Gastroesophageal sphincter (tissue), 3 donors: Measurements from ENCODE around the gene THAP12.

Experiments
- EP300 ChIP-seq: sonication (generic); formaldehyde crosslinking; IDR thresholded peaks from one replicate; pipeline ENCODE4 v1.6.1; 2017; ENCODE audit warnings: antibody characterized with exemption, mild to moderate bottlenecking
- POLR2A ChIP-seq, 2 donors: fragments of 450-650 bp; IDR thresholded peaks; one replicate each; pipeline ENCODE4 v1.6.1; 2017; ENCODE audit warnings: antibody characterized with exemption in 2 of 2, mild to moderate bottlenecking in 2 of 2, moderate library complexity in 1 of 2
- POLR2AphosphoS5 ChIP-seq: sonication (generic); formaldehyde crosslinking; IDR thresholded peaks from one replicate; pipeline ENCODE4 v1.6.1; 2017; ENCODE audit warnings: antibody characterized with exemption
- TF ChIP-seq, protein P1 (sequence below), 4 experiments: fragments of 200-600 bp in 2 of 4; fragments of 450-650 bp in 2 of 4; sonication (generic) in 1 of 4; IDR thresholded peaks; one replicate each; pipeline ENCODE4 v1.5.1; 2017 to 2019; ENCODE audit warnings: antibody characterized with exemption in 4 of 4, mild to moderate bottlenecking in 2 of 4, moderate library complexity in 2 of 4

DNA sequence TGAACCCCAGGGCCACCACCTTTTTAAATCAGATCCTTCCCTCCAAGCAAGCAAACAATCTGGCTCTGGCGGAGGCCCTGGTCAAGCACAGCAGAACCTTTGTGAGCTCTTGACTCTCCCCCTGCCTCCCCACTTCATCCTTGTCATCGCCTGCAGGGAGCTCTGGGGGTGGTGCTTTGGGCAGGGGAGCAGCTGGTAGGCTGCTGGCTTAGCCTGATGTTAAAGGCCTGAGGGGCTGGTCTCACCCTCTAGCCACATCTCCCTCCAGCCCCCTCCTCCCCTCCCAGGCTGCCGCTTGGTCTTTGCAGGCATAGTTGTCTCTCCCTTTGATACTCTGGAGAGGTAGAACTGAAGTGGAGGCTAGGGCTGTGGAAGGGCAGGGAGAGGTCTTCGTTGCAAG, 50.9 kb downstream of the THAP12 start:
- TF ChIP-seq, protein P1, sequence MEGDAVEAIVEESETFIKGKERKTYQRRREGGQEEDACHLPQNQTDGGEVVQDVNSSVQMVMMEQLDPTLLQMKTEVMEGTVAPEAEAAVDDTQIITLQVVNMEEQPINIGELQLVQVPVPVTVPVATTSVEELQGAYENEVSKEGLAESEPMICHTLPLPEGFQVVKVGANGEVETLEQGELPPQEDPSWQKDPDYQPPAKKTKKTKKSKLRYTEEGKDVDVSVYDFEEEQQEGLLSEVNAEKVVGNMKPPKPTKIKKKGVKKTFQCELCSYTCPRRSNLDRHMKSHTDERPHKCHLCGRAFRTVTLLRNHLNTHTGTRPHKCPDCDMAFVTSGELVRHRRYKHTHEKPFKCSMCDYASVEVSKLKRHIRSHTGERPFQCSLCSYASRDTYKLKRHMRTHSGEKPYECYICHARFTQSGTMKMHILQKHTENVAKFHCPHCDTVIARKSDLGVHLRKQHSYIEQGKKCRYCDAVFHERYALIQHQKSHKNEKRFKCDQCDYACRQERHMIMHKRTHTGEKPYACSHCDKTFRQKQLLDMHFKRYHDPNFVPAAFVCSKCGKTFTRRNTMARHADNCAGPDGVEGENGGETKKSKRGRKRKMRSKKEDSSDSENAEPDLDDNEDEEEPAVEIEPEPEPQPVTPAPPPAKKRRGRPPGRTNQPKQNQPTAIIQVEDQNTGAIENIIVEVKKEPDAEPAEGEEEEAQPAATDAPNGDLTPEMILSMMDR (IDR thresholded peaks at IDR 0.05): no peak
- no peak for TF ChIP-seq POLR2AphosphoS5
- TF ChIP-seq POLR2A (IDR thresholded peaks at IDR 0.05): no peak
- no peak for TF ChIP-seq EP300
